Activated CD8-positive, alpha-beta memory T cell treated with anti-CD3 and anti-CD28 coated beads, Interleukin-2, amount 50 U/mL, for 24 hours (primary cell): ENCODE results near the gene TMEM40.
A peak's percentile ranks its signal among the peaks of the same experiment; 100 is the strongest.
"Not testable (repeated sequence)": the region's sequence is repeated elsewhere in the genome, so short reads cannot be mapped to it uniquely, and the experiment has no call there.

Experiments
- DNase-seq: peaks from one replicate; pipeline ENCODE4 v3.0.0-alpha.2; 2020; ENCODE audit errors: extremely low read depth

TMEM40 gene

GRCh38 chr3:12759097-12759679 lies at the start of gene TMEM40:
TMEM40 (minus strand) TSS chr3:12759259; CDS start chr3:12749832, 9,427 bp downstream.
- DNase-seq = no peak

- DNase-seq = no peak
Measured at GRCh38 chr3:12808587-12808986, 49.5 kb upstream of the TMEM40 start.

GRCh38 chr3:12807601-12808359 lies 48.7 kb upstream of the TMEM40 start:
- no peak for DNase-seq

- no peak for DNase-seq
Measured at GRCh38 chr3:12807066-12807465, 48.0 kb upstream of the TMEM40 start.

GRCh38 chr3:12803371-12803770 lies 44.3 kb upstream of the TMEM40 start:
- DNase-seq = no peak

GRCh38 chr3:12799525-12800440 lies 40.7 kb upstream of the TMEM40 start:
- DNase-seq = no peak

GRCh38 chr3:12798559-12799179 lies 39.6 kb upstream of the TMEM40 start:
- no peak for DNase-seq

- DNase-seq = no peak
Measured at GRCh38 chr3:12797892-12798558, 39.0 kb upstream of the TMEM40 start.

GRCh38 chr3:12797124-12797891 lies 38.2 kb upstream of the TMEM40 start:
- DNase-seq = no peak

GRCh38 chr3:12796171-12797123 lies 37.4 kb upstream of the TMEM40 start, which contains the start of gene CAND2:
CAND2 (plus strand) TSS chr3:12796680; CDS start chr3:12796721, 41 bp downstream.
- DNase-seq = no peak

GRCh38 chr3:12793701-12794100 lies 34.6 kb upstream of the TMEM40 start:
- DNase-seq = no peak

- DNase-seq = no peak
Measured at GRCh38 chr3:12791430-12791829, 32.4 kb upstream of the TMEM40 start.

GRCh38 chr3:12787967-12788690 lies 29.1 kb upstream of the TMEM40 start:
- DNase-seq = not testable (repeated sequence)

- peak; percentile 25 for DNase-seq
Measured at GRCh38 chr3:12787346-12787745, 28.3 kb upstream of the TMEM40 start.

GRCh38 chr3:12785096-12785495 lies 26.0 kb upstream of the TMEM40 start:
- no peak for DNase-seq

GRCh38 chr3:12782172-12782815 lies 23.2 kb upstream of the TMEM40 start:
- no peak for DNase-seq

- DNase-seq = no peak
Measured at GRCh38 chr3:12780751-12781150, 21.7 kb upstream of the TMEM40 start.

- no peak for DNase-seq
Measured at GRCh38 chr3:12777171-12777570, 18.1 kb upstream of the TMEM40 start.
